ENCODE measurements around the gene EPHB1. TPM values are rescaled to one million over a fixed set of nuclear protein-coding genes. Genes with fewer than 3 reads are reported as not detected.

Gene EPHB1
- total RNA-seq, 1 donor from 2014 or later: 13.7 TPM

- Mint-ChIP-seq H3K9me3 (no peaks in the 10 kb centered on the region), H3K4me1 (peaks cover 17% of the 10 kb centered on the region), H3K27me3 (ENCODE audit: low read depth) (no peaks in the 10 kb centered on the region), H3K27ac (ENCODE audit: unreplicated experiment) (no peak overlapping the region), H3K36me3 (ENCODE audit: low read depth) (no peaks in the 10 kb centered on the region), H3K4me3 (no peak overlapping the region)
- DNase-seq (ENCODE audit: low read depth, low spot score): no peak
- no peak for TF ChIP-seq CTCF (conservative IDR thresholded peaks at IDR 0.05)
These were observed 352.6 kb downstream of the EPHB1 start for GRCh38 chr3:135147657-135148056.

DNA sequence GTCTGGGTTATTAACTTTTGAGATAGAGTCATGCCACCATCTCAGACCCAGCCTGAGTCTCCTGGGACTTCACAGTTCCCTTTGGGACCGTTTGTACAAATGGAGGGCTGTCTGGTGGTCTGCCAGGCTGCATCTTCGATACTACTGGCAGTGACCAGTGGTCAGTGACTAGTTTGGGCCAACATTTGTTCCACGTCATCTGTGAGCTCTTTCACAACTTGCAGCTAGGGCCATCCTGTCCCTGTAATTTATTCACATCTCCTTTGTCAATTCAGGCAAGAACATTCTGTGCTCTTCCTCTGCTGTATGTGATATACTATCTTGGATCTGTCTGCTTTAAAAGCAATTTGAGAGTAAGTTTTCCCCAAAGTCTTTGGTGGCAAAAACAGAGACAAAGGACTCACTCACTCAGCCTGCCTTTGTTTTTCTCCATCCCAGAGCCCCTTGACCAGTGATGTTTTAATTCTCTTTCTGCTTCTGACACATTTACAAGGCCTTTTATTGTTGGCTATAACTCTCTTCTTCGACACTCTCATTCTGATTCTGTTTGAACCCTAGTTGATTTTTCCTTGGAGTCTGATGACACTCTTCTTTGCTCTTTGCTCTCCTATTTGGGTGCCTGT lies 353.4 kb downstream of the EPHB1 start:
- Mint-ChIP-seq H3K27me3 (ENCODE audit: low read depth) (no peaks in the 10 kb centered on the region), H3K4me1 (peaks cover 17% of the 10 kb centered on the region), H3K36me3 (ENCODE audit: low read depth) (no peaks in the 10 kb centered on the region), H3K9me3 (no peaks in the 10 kb centered on the region), H3K27ac (ENCODE audit: unreplicated experiment) (peak overlapping the region; percentile 29), H3K4me3 (no peak overlapping the region)
- DNase-seq (ENCODE audit: low read depth, low spot score): no peak
- no peak for TF ChIP-seq CTCF (conservative IDR thresholded peaks at IDR 0.05)

DNA sequence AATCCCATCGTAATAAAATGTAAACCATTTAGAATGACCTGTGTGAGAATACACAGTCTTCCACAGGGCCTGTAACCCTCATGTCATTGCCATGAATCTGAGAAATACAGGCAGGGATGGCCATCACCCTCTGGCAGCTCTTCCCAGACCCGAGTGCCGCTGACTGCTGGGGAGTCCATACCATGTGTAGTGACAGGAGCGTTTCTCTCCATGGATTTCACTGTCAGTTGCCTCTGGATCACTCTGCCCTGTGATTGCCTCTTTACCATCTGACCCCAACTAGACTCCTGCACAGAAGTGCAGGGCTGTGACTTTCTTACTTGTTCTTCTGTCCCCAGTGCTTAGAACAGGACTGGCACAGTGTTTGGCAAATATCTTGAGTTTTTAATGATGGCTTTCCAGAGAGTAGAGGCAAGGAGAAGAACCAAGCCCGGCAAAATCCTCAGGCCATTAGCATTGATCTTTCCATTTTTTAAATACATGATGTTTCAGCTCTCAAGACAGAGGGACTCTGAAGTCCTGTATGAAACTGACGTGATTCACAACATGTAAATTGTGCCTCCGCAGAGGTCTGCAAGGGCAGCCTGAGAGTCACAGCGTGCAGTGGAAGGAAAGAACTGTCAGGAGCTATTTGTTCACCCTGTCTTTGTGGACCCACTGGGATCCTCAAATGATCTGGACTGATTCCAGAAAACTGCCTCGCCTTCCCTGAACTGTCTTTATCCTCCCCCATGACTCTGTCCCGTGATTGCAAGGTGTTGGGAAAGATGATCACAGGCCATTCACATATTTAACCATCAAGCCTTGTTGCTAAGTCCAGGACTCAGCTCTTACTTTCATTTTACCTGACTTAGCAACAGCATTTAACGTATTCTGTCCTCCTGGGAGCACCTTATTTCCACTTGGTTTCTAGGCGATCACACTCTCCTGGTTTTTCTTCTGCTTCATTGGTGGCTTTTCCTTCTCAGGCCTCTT lies 354.9 kb downstream of the EPHB1 start:
- Mint-ChIP-seq H3K27ac (ENCODE audit: unreplicated experiment) (no peak overlapping the region), H3K36me3 (ENCODE audit: low read depth) (no peaks in the 10 kb centered on the region), H3K9me3 (no peaks in the 10 kb centered on the region), H3K4me1 (peaks cover 17% of the 10 kb centered on the region), H3K27me3 (ENCODE audit: low read depth) (no peaks in the 10 kb centered on the region), H3K4me3 (no peak overlapping the region)
- DNase-seq (ENCODE audit: low read depth, low spot score): no peak
- no peak for TF ChIP-seq CTCF (conservative IDR thresholded peaks at IDR 0.05)

- Mint-ChIP-seq H3K4me3 (no peak overlapping the region), H3K9me3 (no peaks in the 10 kb centered on the region), H3K27me3 (ENCODE audit: low read depth) (no peaks in the 10 kb centered on the region), H3K4me1 (peaks cover 1% of the 10 kb centered on the region), H3K36me3 (ENCODE audit: low read depth) (no peaks in the 10 kb centered on the region), H3K27ac (ENCODE audit: unreplicated experiment) (no peak overlapping the region)
- DNase-seq (ENCODE audit: low read depth, low spot score): no peak
- TF ChIP-seq CTCF (conservative IDR thresholded peaks at IDR 0.05): no peak
These were observed 359.1 kb downstream of the EPHB1 start for GRCh38 chr3:135154186-135154585.

GRCh38 chr3:135155228-135155627 lies 360.2 kb downstream of the EPHB1 start:
- Mint-ChIP-seq H3K9me3 (no peaks in the 10 kb centered on the region), H3K4me3 (no peak overlapping the region), H3K27me3 (ENCODE audit: low read depth) (no peaks in the 10 kb centered on the region), H3K4me1 (peaks cover 8% of the 10 kb centered on the region), H3K36me3 (ENCODE audit: low read depth) (no peaks in the 10 kb centered on the region), H3K27ac (ENCODE audit: unreplicated experiment) (no peak overlapping the region)
- no peak for DNase-seq (ENCODE audit: low read depth, low spot score)
- no peak for TF ChIP-seq CTCF (conservative IDR thresholded peaks at IDR 0.05)

All from neural crest cell (in vitro differentiated cells).